Natural killer cell (primary cell): ENCODE results near the gene SDE2. TPM values are rescaled to one million over a fixed set of nuclear protein-coding genes. Genes with fewer than 3 reads are reported as not detected.

Experiments used
- ATAC-seq, 3 donors: fragments of 150-1000 bp in 2 of 3; fragments of 200-7000 bp in 1 of 3; cut with Tn5 transposase; 1 replicate in 1 of 3; 2 replicates in 2 of 3; pipeline ENCODE4 v1.10.0; 2021; ENCODE audit warnings: mild to moderate bottlenecking in 2 of 3, moderate library complexity in 2 of 3
- DNase-seq, 2 donors: peaks; one replicate each; pipeline versions ENCODE4 v3.0.0 to v3.0.0-alpha.2; 2013 to 2021; ENCODE audit warnings: mixed read lengths in 1 of 2
- H3K27ac ChIP-seq: one replicate; pipeline ENCODE4 v1.5.1; 2013; ENCODE audit warnings: mild to moderate bottlenecking, low read length
- H3K27me3 ChIP-seq: one replicate; pipeline ENCODE4 v1.6.1; 2013; ENCODE audit warnings: low read length; ENCODE audit not compliant: control insufficient read depth, insufficient read depth
- H3K36me3 ChIP-seq: one replicate; pipeline ENCODE4 v1.6.1; 2013; ENCODE audit warnings: low read length; ENCODE audit not compliant: control insufficient read depth, insufficient read depth
- H3K4me1 ChIP-seq: one replicate; pipeline ENCODE4 v1.6.1; 2013; ENCODE audit warnings: low read length; ENCODE audit not compliant: control insufficient read depth, insufficient read depth
- H3K4me3 ChIP-seq: one replicate; pipeline ENCODE4 v1.5.1; 2013; ENCODE audit warnings: low read length
- H3K9me3 ChIP-seq: one replicate; pipeline ENCODE4 v1.6.1; 2013; ENCODE audit warnings: low read length; ENCODE audit not compliant: control insufficient read depth, insufficient read depth
- H3K27ac Mint-ChIP-seq, 2 donors: one replicate each; pipeline ENCODE4 v1.8.0; 2022; ENCODE audit warnings: mild to moderate bottlenecking in 2 of 2, mixed read lengths in 2 of 2, moderate library complexity in 1 of 2
- H3K27me3 Mint-ChIP-seq, 2 donors: one replicate each; pipeline ENCODE4 v1.8.0; 2022; ENCODE audit warnings: low read depth in 2 of 2, mixed read lengths in 2 of 2
- H3K36me3 Mint-ChIP-seq: one replicate; pipeline ENCODE4 v1.8.0; 2022; ENCODE audit warnings: mixed read lengths
- H3K4me1 Mint-ChIP-seq, 2 donors: one replicate each; pipeline ENCODE4 v1.8.0; 2022; ENCODE audit warnings: mixed read lengths in 2 of 2
- H3K4me3 Mint-ChIP-seq: one replicate; pipeline ENCODE4 v1.8.0; 2022; ENCODE audit warnings: mild to moderate bottlenecking, moderate library complexity, mixed read lengths
- H3K9me3 Mint-ChIP-seq, 2 donors: one replicate each; pipeline ENCODE4 v1.8.0; 2022; ENCODE audit warnings: mixed read lengths in 2 of 2
- WGBS: methylation state at CpG from one replicate; pipeline ENCODE4 v1.1.7; 2013; ENCODE audit warnings: missing lambda C conversion rate; ENCODE audit not compliant: insufficient coverage; 5-methylcytosine and 5-hydroxymethylcytosine counted together
- intact Hi-C: fragments of 100-400 bp; cut with micrococcal nuclease; formaldehyde crosslinking; loops from one replicate; pipeline ENCODE4 v1.14.2; 2022
- total RNA-seq, 4 donors: library from RNA; stranded (reverse); fragments of 120-200 nt in 1 of 4; gene quantifications; one replicate each; pipeline versions ENCODE4 v1.2.3 to v1.2.4, GENCODE V29; 2013 to 2022
- TF ChIP-seq, protein P1 (sequence below): fragments of 200-600 bp; IDR thresholded peaks from one replicate; pipeline ENCODE4 v1.8.0; 2022; ENCODE audit warnings: antibody characterized with exemption

Gene SDE2
- total RNA-seq, 3 donors from 2014 or later (not counting 1 experiment from before 2014, with no cell fraction given) = 52.5 to 62.7 (median 53.6) TPM

DNA sequence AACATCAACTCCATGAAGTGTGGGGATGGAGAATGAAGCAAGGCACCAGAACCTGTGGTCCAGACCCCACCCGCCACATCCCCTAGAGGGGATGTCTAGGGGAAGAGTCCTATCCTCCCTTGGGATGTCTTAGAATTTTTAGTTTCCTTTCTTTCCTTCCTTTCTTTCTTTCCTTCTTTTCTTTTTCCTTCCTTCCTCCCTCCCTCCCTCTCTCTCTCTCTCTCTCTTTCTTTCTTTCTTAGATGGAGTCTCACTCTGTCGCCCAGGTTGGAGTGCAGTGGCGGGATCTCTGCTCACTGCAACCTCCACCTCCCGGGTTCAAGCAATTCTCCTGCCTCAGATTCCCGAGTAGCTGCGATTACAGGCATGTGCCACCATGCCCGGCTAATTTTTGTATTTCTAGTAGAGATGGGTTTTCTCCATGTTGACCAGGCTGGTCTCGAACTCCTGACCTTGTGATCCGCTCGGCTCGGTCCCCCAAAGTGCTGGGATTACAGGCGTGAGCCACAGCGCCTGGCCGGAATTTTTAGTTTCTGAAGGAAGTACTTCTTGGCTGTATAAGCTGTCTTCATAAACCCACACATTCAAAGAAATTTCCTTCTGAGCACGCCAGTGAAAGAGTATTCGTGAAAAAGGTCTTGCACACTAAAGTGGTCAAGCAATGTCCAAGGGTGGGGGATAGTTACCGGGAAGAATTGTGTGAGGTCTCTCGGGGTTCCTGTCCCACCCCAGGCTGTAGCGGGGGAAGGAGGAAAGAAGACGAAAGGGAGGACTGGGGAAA is 37.3 kb downstream of the SDE2 start:
- no peaks in the 10 kb centered on the region for H3K9me3 ChIP-seq
- Mint-ChIP-seq H3K4me1 (peaks cover 0 to 6% of the 10 kb centered on the region in 2 donors), H3K36me3 (no peaks in the 10 kb centered on the region), H3K27me3 (no peaks in the 10 kb centered on the region), H3K4me3 (no peak overlapping the region), H3K27ac (no peak overlapping the region), H3K9me3 (no peaks in the 10 kb centered on the region)
- no peaks in the 10 kb centered on the region for H3K36me3 ChIP-seq
- 81% methylated on average over 19 of the region's 20 CpGs for WGBS
- no peak for DNase-seq
- intact Hi-C loops = loop anchor here (2.0 kb wide), 1 partner anchor 15 kb away; no protein-coding TSS in a partner anchor
- TF ChIP-seq, protein P1, sequence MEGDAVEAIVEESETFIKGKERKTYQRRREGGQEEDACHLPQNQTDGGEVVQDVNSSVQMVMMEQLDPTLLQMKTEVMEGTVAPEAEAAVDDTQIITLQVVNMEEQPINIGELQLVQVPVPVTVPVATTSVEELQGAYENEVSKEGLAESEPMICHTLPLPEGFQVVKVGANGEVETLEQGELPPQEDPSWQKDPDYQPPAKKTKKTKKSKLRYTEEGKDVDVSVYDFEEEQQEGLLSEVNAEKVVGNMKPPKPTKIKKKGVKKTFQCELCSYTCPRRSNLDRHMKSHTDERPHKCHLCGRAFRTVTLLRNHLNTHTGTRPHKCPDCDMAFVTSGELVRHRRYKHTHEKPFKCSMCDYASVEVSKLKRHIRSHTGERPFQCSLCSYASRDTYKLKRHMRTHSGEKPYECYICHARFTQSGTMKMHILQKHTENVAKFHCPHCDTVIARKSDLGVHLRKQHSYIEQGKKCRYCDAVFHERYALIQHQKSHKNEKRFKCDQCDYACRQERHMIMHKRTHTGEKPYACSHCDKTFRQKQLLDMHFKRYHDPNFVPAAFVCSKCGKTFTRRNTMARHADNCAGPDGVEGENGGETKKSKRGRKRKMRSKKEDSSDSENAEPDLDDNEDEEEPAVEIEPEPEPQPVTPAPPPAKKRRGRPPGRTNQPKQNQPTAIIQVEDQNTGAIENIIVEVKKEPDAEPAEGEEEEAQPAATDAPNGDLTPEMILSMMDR = no peak
- H3K4me1 ChIP-seq = peaks cover 6% of the 10 kb centered on the region
- no peak overlapping the region for H3K4me3 ChIP-seq
- H3K27ac ChIP-seq = no peak overlapping the region
- ATAC-seq = no peak
- no peaks in the 10 kb centered on the region for H3K27me3 ChIP-seq

DNA sequence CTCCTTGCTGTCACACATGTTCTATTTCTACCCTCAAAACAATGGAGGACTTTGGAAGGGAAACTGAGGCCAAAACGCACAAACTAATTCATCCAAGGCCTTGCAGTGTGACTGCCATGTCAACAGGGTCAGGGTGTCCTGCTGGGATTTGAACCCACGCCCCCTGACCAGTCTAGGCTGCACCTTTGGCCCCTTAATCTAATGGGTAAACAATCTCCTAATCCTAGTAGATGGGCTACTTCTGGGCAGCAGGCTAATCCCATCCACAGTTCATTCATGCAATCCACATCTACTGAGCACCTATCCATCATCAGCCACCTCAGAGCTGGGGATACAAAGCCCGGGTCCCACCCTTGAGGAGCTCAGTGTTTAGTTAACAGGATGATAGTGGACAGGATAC is 41.1 kb downstream of the SDE2 start:
- no peaks in the 10 kb centered on the region for H3K36me3 ChIP-seq
- WGBS = 75% methylated on average over 3 of the region's 3 CpGs
- H3K27ac Mint-ChIP-seq = no peak overlapping the region
- H3K4me3 Mint-ChIP-seq = no peak overlapping the region
- H3K9me3 Mint-ChIP-seq = no peaks in the 10 kb centered on the region
- intact Hi-C loops = no loop called here
- H3K27ac ChIP-seq = no peak overlapping the region
- TF ChIP-seq, protein P1 = no peak
- peaks cover 0 to 10% of the 10 kb centered on the region in 2 donors for H3K27me3 Mint-ChIP-seq
- no peaks in the 10 kb centered on the region for H3K9me3 ChIP-seq
- peaks cover 6% of the 10 kb centered on the region for H3K4me1 ChIP-seq
- H3K4me3 ChIP-seq = no peak overlapping the region
- DNase-seq (no peak), ATAC-seq (no peak)
- no peaks in the 10 kb centered on the region for H3K36me3 Mint-ChIP-seq
- peaks cover 0 to 6% of the 10 kb centered on the region in 2 donors for H3K4me1 Mint-ChIP-seq
- no peaks in the 10 kb centered on the region for H3K27me3 ChIP-seq

DNA sequence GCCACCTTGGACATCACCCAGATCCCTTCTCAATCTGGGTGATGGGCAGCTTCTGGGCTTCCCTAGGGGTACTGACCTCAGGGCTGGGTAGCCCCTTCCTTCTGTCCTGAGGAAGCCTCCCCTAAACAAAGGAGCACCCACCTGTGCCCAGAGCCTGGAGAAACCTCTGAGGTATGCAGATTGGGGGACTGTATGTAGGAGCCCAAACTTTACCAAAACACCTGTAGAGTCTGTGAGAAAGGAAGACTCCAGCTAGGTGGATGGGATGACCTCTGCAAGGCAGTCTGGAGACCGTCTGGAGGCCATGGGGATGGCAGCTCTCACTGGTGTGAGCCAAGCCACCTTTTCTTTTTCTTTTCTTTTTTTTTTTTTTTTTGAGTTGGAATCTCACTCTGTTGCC is 44.4 kb downstream of the SDE2 start:
- Histone ChIP-seq H3K4me1 (no peaks in the 10 kb centered on the region), H3K27ac (no peak overlapping the region), H3K27me3 (no peaks in the 10 kb centered on the region), H3K36me3 (no peaks in the 10 kb centered on the region), H3K4me3 (no peak overlapping the region), H3K9me3 (no peaks in the 10 kb centered on the region)
- Mint-ChIP-seq H3K9me3 (no peaks in the 10 kb centered on the region), H3K4me3 (no peak overlapping the region), H3K36me3 (no peaks in the 10 kb centered on the region), H3K27me3 (peaks cover 19 to 27% of the 10 kb centered on the region in 2 donors), H3K4me1 (peaks cover 0 to 8% of the 10 kb centered on the region in 2 donors), H3K27ac (no peak overlapping the region)
- 89% methylated on average over 1 of the region's 1 CpG for WGBS
- ATAC-seq (no peak), DNase-seq (no peak)
- TF ChIP-seq, protein P1 = no peak
- intact Hi-C loops = no loop called here
